Ishikawa (cell line): ENCODE measurements around the gene RBM43.

Source experiments
- EGR1 ChIP-seq: IDR thresholded peaks from 2 replicates; pipeline ENCODE4 v1.6.1; 2012
- EP300 ChIP-seq: IDR thresholded peaks from 2 replicates; pipeline ENCODE4 v1.6.1; 2012; ENCODE audit warnings: borderline replicate concordance
- FOXM1 ChIP-seq: IDR thresholded peaks from 2 replicates; pipeline ENCODE4 v1.6.1; 2012; ENCODE audit warnings: low read depth, borderline replicate concordance
- RAD21 ChIP-seq: IDR thresholded peaks from 2 replicates; pipeline ENCODE4 v1.6.1; 2012; ENCODE audit warnings: low read depth
- TAF1 ChIP-seq: IDR thresholded peaks from 2 replicates; pipeline ENCODE4 v1.6.1; 2012; ENCODE audit warnings: low read depth, mild to moderate bottlenecking
- TCF12 ChIP-seq: IDR thresholded peaks from 2 replicates; pipeline ENCODE4 v1.6.1; 2012; ENCODE audit warnings: low read depth
- YY1 ChIP-seq: IDR thresholded peaks from 2 replicates; pipeline ENCODE4 v1.6.1; 2012; ENCODE audit warnings: low read depth
- TF ChIP-seq, protein P1 (sequence below): IDR thresholded peaks from 2 replicates; pipeline ENCODE4 v1.6.1; 2012; ENCODE audit warnings: low read depth, mild to moderate bottlenecking
- TF ChIP-seq, protein P2 (sequence below): IDR thresholded peaks from 2 replicates; pipeline ENCODE4 v1.6.1; 2012

DNA sequence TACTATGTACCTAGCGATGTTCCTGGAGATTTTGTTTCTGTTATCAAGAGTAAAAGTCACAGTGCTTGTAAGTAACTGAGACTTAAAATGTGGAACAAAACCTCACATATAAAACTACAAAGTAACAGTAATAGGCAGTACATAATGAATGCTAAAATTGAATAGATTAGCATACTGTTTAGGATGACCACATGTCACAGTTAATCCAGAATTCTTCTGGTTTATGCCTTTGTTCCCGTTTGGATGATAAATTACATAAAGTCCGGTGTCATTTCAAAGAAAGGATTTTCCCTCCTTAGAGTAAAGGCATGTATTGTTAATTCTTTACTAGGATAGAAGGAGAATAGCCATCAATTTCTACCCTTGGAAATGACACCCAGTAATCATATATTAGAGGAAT, 56.1 kb downstream of the RBM43 start:
- TF ChIP-seq, protein P1, sequence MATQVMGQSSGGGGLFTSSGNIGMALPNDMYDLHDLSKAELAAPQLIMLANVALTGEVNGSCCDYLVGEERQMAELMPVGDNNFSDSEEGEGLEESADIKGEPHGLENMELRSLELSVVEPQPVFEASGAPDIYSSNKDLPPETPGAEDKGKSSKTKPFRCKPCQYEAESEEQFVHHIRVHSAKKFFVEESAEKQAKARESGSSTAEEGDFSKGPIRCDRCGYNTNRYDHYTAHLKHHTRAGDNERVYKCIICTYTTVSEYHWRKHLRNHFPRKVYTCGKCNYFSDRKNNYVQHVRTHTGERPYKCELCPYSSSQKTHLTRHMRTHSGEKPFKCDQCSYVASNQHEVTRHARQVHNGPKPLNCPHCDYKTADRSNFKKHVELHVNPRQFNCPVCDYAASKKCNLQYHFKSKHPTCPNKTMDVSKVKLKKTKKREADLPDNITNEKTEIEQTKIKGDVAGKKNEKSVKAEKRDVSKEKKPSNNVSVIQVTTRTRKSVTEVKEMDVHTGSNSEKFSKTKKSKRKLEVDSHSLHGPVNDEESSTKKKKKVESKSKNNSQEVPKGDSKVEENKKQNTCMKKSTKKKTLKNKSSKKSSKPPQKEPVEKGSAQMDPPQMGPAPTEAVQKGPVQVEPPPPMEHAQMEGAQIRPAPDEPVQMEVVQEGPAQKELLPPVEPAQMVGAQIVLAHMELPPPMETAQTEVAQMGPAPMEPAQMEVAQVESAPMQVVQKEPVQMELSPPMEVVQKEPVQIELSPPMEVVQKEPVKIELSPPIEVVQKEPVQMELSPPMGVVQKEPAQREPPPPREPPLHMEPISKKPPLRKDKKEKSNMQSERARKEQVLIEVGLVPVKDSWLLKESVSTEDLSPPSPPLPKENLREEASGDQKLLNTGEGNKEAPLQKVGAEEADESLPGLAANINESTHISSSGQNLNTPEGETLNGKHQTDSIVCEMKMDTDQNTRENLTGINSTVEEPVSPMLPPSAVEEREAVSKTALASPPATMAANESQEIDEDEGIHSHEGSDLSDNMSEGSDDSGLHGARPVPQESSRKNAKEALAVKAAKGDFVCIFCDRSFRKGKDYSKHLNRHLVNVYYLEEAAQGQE: no peak
- TF ChIP-seq TAF1 (no peak), EGR1 (no peak), RAD21 (no peak), EP300 (no peak), TCF12 (no peak), YY1 (no peak), FOXM1 (no peak)
- TF ChIP-seq, protein P2, sequence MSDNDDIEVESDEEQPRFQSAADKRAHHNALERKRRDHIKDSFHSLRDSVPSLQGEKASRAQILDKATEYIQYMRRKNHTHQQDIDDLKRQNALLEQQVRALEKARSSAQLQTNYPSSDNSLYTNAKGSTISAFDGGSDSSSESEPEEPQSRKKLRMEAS: no peak
